ENCODE results near the gene EPC2. TPM values are rescaled to one million over a fixed set of nuclear protein-coding genes. Genes with fewer than 3 reads are reported as not detected.
A peak's percentile ranks its signal among the peaks of the same experiment; 100 is the strongest.
"Not testable (repeated sequence)": the region's sequence is repeated elsewhere in the genome, so short reads cannot be mapped to it uniquely, and the experiment has no call there.

Gene EPC2
- total RNA-seq, 1 donor from 2014 or later, result 39.2 TPM

GRCh38 chr2:148670773-148671172 lies 26.2 kb downstream of the EPC2 start:
- no peak for DNase-seq (ENCODE audit: extremely low spot score, unreplicated experiment)
- Mint-ChIP-seq H3K4me1 (ENCODE audit: unreplicated experiment) (peaks cover 44% of the 10 kb centered on the region), H3K4me3 (ENCODE audit: unreplicated experiment) (no peak overlapping the region), H3K27ac (ENCODE audit: unreplicated experiment) (no peak overlapping the region), H3K36me3 (ENCODE audit: unreplicated experiment) (peaks cover 3% of the 10 kb centered on the region), H3K27me3 (ENCODE audit: unreplicated experiment) (no peaks in the 10 kb centered on the region), H3K9me3 (ENCODE audit: unreplicated experiment) (peaks cover 5% of the 10 kb centered on the region)
- TF ChIP-seq, protein P1, sequence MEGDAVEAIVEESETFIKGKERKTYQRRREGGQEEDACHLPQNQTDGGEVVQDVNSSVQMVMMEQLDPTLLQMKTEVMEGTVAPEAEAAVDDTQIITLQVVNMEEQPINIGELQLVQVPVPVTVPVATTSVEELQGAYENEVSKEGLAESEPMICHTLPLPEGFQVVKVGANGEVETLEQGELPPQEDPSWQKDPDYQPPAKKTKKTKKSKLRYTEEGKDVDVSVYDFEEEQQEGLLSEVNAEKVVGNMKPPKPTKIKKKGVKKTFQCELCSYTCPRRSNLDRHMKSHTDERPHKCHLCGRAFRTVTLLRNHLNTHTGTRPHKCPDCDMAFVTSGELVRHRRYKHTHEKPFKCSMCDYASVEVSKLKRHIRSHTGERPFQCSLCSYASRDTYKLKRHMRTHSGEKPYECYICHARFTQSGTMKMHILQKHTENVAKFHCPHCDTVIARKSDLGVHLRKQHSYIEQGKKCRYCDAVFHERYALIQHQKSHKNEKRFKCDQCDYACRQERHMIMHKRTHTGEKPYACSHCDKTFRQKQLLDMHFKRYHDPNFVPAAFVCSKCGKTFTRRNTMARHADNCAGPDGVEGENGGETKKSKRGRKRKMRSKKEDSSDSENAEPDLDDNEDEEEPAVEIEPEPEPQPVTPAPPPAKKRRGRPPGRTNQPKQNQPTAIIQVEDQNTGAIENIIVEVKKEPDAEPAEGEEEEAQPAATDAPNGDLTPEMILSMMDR (IDR thresholded peaks at IDR 0.05), result no peak

DNA sequence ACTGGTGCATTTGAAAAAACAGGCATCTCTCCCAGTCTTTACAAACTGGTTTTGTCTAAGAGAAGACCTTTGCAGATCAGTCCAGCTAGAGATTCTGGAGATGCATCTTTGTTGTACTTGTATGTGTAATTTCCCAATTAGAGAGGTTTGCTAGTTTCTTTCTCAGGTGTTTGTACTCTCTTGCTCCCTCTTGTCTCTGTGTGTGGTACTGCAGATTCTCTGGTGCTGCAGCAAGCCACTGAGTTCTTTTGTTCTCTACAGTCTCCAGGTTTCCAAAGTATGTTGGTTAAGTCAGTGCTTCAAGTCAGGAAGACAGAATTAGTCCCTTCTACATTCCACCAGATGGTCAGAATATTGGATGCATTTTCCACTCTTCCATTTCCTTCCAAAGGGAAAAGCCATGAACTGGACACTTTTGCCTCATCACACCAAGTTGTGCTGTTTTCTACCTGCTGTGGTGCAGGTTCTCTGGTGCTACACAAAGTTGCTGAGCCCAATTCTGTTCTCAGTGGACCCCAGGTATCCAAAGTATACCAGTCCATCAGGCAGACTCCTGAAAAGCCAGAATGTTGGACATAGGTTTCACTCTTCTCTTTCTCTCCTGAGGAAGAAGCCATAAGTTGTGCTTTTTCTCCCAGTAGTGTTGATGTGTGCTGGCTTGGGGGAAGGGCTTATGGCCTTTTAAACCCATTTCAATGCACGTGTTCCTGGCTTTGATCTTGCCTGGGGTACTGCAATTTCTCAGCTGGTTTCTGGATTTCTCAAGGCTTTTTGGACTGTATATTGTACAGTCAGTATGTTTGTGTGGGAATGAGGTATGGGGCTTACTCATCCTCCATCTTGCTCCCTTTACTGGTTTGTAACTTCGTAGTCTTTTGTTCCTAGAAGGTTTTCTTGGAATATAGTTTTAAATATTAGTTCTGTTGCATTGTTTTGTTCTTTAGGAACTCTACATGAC lies 29.8 kb downstream of the EPC2 start:
- TF ChIP-seq, protein P1 (IDR thresholded peaks at IDR 0.05), result peak; percentile 37
- no peak overlapping the region for H3K27ac Mint-ChIP-seq (ENCODE audit: unreplicated experiment)
- peaks cover 5% of the 10 kb centered on the region for H3K9me3 Mint-ChIP-seq (ENCODE audit: unreplicated experiment)
- peaks cover 3% of the 10 kb centered on the region for H3K36me3 Mint-ChIP-seq (ENCODE audit: unreplicated experiment)
- no peaks in the 10 kb centered on the region for H3K27me3 Mint-ChIP-seq (ENCODE audit: unreplicated experiment)
- no peak for DNase-seq (ENCODE audit: extremely low spot score, unreplicated experiment)
- no peak overlapping the region for H3K4me3 Mint-ChIP-seq (ENCODE audit: unreplicated experiment)
- H3K4me1 Mint-ChIP-seq (ENCODE audit: unreplicated experiment), result peaks cover 28% of the 10 kb centered on the region

GRCh38 chr2:148675708-148676107 lies 31.2 kb downstream of the EPC2 start:
- Mint-ChIP-seq H3K27ac (ENCODE audit: unreplicated experiment) (no peak overlapping the region), H3K27me3 (ENCODE audit: unreplicated experiment) (no peaks in the 10 kb centered on the region)
- no peak for DNase-seq (ENCODE audit: extremely low spot score, unreplicated experiment)

GRCh38 chr2:148678302-148679179 lies 34.0 kb downstream of the EPC2 start:
- DNase-seq (ENCODE audit: extremely low spot score, unreplicated experiment); H3K4me3 Mint-ChIP-seq (ENCODE audit: unreplicated experiment): not testable (repeated sequence)
- peaks cover 27% of the 10 kb centered on the region for H3K4me1 Mint-ChIP-seq (ENCODE audit: unreplicated experiment)

More at GRCh38 chr2:148675708-148676107, 31.2 kb downstream of the EPC2 start:
- Mint-ChIP-seq H3K4me1 (ENCODE audit: unreplicated experiment) (peaks cover 28% of the 10 kb centered on the region), H3K9me3 (ENCODE audit: unreplicated experiment) (peaks cover 5% of the 10 kb centered on the region), H3K4me3 (ENCODE audit: unreplicated experiment) (no peak overlapping the region), H3K36me3 (ENCODE audit: unreplicated experiment) (peaks cover 3% of the 10 kb centered on the region)
- TF ChIP-seq, protein P1 (IDR thresholded peaks at IDR 0.05), result no peak

GRCh38 chr2:148680462-148680861 lies 35.9 kb downstream of the EPC2 start:
- no peaks in the 10 kb centered on the region for H3K36me3 Mint-ChIP-seq (ENCODE audit: unreplicated experiment)
- H3K27ac Mint-ChIP-seq (ENCODE audit: unreplicated experiment), result no peak overlapping the region
- TF ChIP-seq, protein P1 (IDR thresholded peaks at IDR 0.05), result no peak
- H3K9me3 Mint-ChIP-seq (ENCODE audit: unreplicated experiment), result no peaks in the 10 kb centered on the region
- H3K4me3 Mint-ChIP-seq (ENCODE audit: unreplicated experiment), result no peak overlapping the region
- no peak for DNase-seq (ENCODE audit: extremely low spot score, unreplicated experiment)
- H3K4me1 Mint-ChIP-seq (ENCODE audit: unreplicated experiment), result peaks cover 19% of the 10 kb centered on the region
- no peaks in the 10 kb centered on the region for H3K27me3 Mint-ChIP-seq (ENCODE audit: unreplicated experiment)

More at GRCh38 chr2:148678302-148679179, 34.0 kb downstream of the EPC2 start:
- not testable (repeated sequence) for H3K9me3 Mint-ChIP-seq (ENCODE audit: unreplicated experiment); H3K27me3 Mint-ChIP-seq (ENCODE audit: unreplicated experiment); H3K36me3 Mint-ChIP-seq (ENCODE audit: unreplicated experiment); H3K27ac Mint-ChIP-seq (ENCODE audit: unreplicated experiment)

All from osteocyte (in vitro differentiated cells).